ENCODE measurements around the gene ETV2.

DNA sequence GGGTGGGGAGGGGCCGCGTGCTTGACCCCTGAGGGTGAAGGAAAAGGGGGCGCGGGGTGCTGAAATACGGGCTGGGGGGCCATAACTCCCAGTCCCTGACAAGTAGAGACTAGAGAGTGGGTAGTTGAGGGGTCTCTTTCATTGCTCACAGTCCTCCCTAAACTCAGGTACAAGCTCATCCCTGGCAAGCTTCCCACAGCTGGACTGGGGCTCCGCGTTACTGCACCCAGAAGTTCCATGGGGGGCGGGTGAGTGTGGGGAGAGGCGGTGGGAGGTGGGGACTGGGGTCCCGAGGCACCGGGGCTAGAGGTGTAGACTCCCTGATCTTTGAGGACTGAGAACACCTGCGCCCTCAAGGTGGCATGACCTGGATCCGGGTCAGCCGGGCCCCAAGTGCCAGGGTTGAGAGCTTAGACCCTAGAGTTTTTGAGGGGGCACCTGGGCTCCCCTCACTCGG, 1.3 kb downstream of the ETV2 start:
- TF ChIP-seq, protein P1, sequence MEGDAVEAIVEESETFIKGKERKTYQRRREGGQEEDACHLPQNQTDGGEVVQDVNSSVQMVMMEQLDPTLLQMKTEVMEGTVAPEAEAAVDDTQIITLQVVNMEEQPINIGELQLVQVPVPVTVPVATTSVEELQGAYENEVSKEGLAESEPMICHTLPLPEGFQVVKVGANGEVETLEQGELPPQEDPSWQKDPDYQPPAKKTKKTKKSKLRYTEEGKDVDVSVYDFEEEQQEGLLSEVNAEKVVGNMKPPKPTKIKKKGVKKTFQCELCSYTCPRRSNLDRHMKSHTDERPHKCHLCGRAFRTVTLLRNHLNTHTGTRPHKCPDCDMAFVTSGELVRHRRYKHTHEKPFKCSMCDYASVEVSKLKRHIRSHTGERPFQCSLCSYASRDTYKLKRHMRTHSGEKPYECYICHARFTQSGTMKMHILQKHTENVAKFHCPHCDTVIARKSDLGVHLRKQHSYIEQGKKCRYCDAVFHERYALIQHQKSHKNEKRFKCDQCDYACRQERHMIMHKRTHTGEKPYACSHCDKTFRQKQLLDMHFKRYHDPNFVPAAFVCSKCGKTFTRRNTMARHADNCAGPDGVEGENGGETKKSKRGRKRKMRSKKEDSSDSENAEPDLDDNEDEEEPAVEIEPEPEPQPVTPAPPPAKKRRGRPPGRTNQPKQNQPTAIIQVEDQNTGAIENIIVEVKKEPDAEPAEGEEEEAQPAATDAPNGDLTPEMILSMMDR (IDR thresholded peaks at IDR 0.05; ENCODE audit: borderline replicate concordance, extremely low read depth, low read length, poor library complexity, severe bottlenecking) = no peak
- no peak for TF ChIP-seq EZH2 (IDR thresholded peaks at IDR 0.05; ENCODE audit: borderline replicate concordance, low read depth, low read length, severe bottlenecking)
